ENCODE data around the gene CAPN14. TPM values are rescaled to one million over a fixed set of nuclear protein-coding genes. Genes with fewer than 3 reads are reported as not detected.

The CAPN14 gene
- total and polyA plus RNA-seq, 2 of the 4 experiments (the other 2 are of a cell fraction) = under 0.01 to 0.09 TPM

DNA sequence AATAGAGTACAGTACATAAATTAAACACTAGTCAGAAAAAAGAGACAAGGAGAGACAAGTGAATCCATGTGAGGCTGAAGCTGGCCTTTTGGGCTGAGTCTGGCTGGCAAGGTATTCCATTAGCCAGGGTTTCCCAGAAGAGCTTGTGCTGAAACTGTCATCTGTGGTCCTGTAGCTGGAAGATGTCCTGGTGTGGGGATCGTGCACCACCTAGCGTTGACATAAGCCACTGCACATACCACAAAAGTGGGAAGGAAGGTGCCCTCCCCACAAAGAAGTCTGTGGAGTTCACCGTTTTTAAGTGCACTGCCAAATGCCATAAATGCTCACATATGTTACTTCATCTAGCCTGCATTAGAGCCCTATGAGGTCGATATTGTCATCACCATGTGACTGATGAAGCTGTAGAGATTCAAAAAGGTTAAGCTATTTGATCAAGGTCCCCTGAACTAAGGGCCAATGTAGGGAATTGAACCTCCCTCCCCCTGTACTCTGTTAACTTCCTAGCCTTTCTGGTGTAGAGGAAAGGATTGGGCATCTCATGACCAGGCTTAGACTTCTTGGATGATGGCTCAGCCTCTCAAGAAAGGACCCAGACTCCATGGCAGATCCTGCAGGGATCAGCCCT lies 47.1 kb downstream of the CAPN14 start:
- H2BK20ac ChIP-seq (ENCODE audit: low read depth, low read length) = no peak overlapping the region
- no peak overlapping the region for H2BK120ac ChIP-seq (ENCODE audit: low read depth, low read length)
- H3K9me3 ChIP-seq (ENCODE audit: control insufficient read depth, insufficient read depth, low read length) = no peaks in the 10 kb centered on the region
- no peak overlapping the region for H3K18ac ChIP-seq (ENCODE audit: low read depth, low read length)
- H3K4me3 ChIP-seq (ENCODE audit: insufficient read depth, low read depth, low read length) = no peak overlapping the region
- no peak overlapping the region for H2BK15ac ChIP-seq (ENCODE audit: low read depth, low read length)
- in situ Hi-C loops (cut with MboI; ENCODE audit: low sequenced_read_pairs) (loop anchor here (10.0 to 25.0 kb wide), 2 partner anchors 455 to 1008 kb away; no protein-coding TSS in a partner anchor), intact Hi-C loops (cut with micrococcal nuclease) (loop anchor here (1.0 to 10.0 kb wide), 4 partner anchors 163 to 1005 kb away; no protein-coding TSS in a partner anchor), dilution Hi-C loops (cut with HindIII; ENCODE audit: low sequenced_read_pairs, unreplicated experiment) (no loop called here)
- H2AFZ ChIP-seq (replicated peaks; ENCODE audit: low read length, poor library complexity) = no peak overlapping the region
- H3K23ac ChIP-seq (ENCODE audit: low read depth, low read length) = no peak overlapping the region
- no TSS peak for BruUV-seq (replicated peaks)
- no peak overlapping the region for H3K56ac ChIP-seq (ENCODE audit: extremely low read depth, insufficient read depth, low read length)
- H3K9ac ChIP-seq (ENCODE audit: low read depth, low read length) = no peak overlapping the region
- no peak overlapping the region for H3K27ac ChIP-seq (ENCODE audit: insufficient read depth, low read length)
- H3K14ac ChIP-seq (replicated peaks; ENCODE audit: low read depth, low read length) = no peak overlapping the region
- ChIA-PET POLR2A (ENCODE audit: unreplicated experiment) (no interaction called here), CTCF (interaction anchor here (0.6 to 1.7 kb wide), 12 partner anchors 10 to 1005 kb away, joined by 3 to 9 read pairs (median 4); no protein-coding TSS in a partner anchor)
- H3K27me3 ChIP-seq (ENCODE audit: control insufficient read depth, insufficient read depth, low read length) = peaks cover 9% of the 10 kb centered on the region; the same call in 1 of the 2 replicates
- DNase-seq (peak; percentile 60), ATAC-seq (ENCODE audit: low read depth) (peak; percentile 98)
- no peaks in the 10 kb centered on the region for H3K36me3 ChIP-seq (ENCODE audit: control insufficient read depth, insufficient read depth, low read length)
- H3K79me1 ChIP-seq (ENCODE audit: low read depth in 1 of 2, low read length in 2 of 2) = no peaks in the 10 kb centered on the region
- H3K4me1 ChIP-seq (ENCODE audit: control insufficient read depth, insufficient read depth, low read length) = no peaks in the 10 kb centered on the region
- no peak overlapping the region for H3K4ac ChIP-seq (ENCODE audit: low read depth, low read length)
- H4K91ac ChIP-seq (ENCODE audit: insufficient read depth, low read depth, low read length) = no peak overlapping the region
- H2BK5ac ChIP-seq (ENCODE audit: low read depth, low read length, poor library complexity, severe bottlenecking) = no peak overlapping the region
- H3K9me1 ChIP-seq (ENCODE audit: insufficient read depth, low read length) = no peaks in the 10 kb centered on the region
- H2AK5ac ChIP-seq (ENCODE audit: low read depth, low read length) = no peak overlapping the region
- WGBS, 2 experiments (ENCODE audit: extremely low coverage in 2 of 2, insufficient read length in 1 of 2) = no CpG with 5 or more reads among the region's 4 CpGs
- H2AK9ac ChIP-seq (replicated peaks; ENCODE audit: low read depth, low read length, poor library complexity) = no peak overlapping the region
- no peak overlapping the region for H4K5ac ChIP-seq (ENCODE audit: low read depth, low read length)
- no peak overlapping the region for H4K8ac ChIP-seq (ENCODE audit: low read depth in 2 of 2, low read length in 2 of 2)
- H3K4me2 ChIP-seq (ENCODE audit: low read depth, low read length) = no peak overlapping the region
- no peaks in the 10 kb centered on the region for H4K20me1 ChIP-seq (ENCODE audit: insufficient read depth, low read length)
- TF ChIP-seq RAD21 (IDR thresholded peaks at IDR 0.05; ENCODE audit: low read length) = peak; percentile 80
- no peak for TF ChIP-seq RCOR1 (IDR thresholded peaks at IDR 0.05; ENCODE audit: insufficient replicate concordance, low read length)
- TF ChIP-seq SMC3 (IDR thresholded peaks at IDR 0.05; ENCODE audit: low read depth, low read length) = peak; percentile 74
- TF ChIP-seq MAFK (IDR thresholded peaks at IDR 0.05; ENCODE audit: low read depth, low read length) = no peak
- no peak for TF ChIP-seq USF2 (IDR thresholded peaks at IDR 0.05; ENCODE audit: low read depth, low read length)
- TF ChIP-seq, protein P1, sequence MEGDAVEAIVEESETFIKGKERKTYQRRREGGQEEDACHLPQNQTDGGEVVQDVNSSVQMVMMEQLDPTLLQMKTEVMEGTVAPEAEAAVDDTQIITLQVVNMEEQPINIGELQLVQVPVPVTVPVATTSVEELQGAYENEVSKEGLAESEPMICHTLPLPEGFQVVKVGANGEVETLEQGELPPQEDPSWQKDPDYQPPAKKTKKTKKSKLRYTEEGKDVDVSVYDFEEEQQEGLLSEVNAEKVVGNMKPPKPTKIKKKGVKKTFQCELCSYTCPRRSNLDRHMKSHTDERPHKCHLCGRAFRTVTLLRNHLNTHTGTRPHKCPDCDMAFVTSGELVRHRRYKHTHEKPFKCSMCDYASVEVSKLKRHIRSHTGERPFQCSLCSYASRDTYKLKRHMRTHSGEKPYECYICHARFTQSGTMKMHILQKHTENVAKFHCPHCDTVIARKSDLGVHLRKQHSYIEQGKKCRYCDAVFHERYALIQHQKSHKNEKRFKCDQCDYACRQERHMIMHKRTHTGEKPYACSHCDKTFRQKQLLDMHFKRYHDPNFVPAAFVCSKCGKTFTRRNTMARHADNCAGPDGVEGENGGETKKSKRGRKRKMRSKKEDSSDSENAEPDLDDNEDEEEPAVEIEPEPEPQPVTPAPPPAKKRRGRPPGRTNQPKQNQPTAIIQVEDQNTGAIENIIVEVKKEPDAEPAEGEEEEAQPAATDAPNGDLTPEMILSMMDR (conservative IDR thresholded peaks at IDR 0.05; ENCODE audit: low read depth, low read length) = peak; percentile 83
- no peak for TF ChIP-seq RFX5 (IDR thresholded peaks at IDR 0.05; ENCODE audit: low read depth, low read length)
